Prostate gland (tissue), 2 donors: Measurements from ENCODE around the gene AGBL4. TPM values are rescaled to one million over a fixed set of nuclear protein-coding genes. Genes with fewer than 3 reads are reported as not detected.

Source experiments
- DNase-seq: peaks from one replicate; pipeline ENCODE4 v3.0.0-alpha.2; 2019; ENCODE audit warnings: low spot score
- H3K27ac ChIP-seq, 2 donors: fragments of 200-600 bp; sonication (generic); 2 replicates each; pipeline ENCODE4 v1.5.1; 2017 to 2019
- H3K27me3 ChIP-seq: fragments of 200-600 bp; sonication (generic); replicated peaks from 2 replicates; pipeline ENCODE4 v1.5.1; 2019; ENCODE audit not compliant: insufficient read depth
- H3K36me3 ChIP-seq, 2 donors: fragments of 200-600 bp; sonication (generic); 1 replicate in 1 of 2; 2 replicates in 1 of 2; pipeline versions ENCODE4 v1.5.1 to v1.8.1; 2017 to 2019
- H3K4me1 ChIP-seq: fragments of 200-600 bp; sonication (generic); replicated peaks from 2 replicates; pipeline ENCODE4 v1.5.1; 2019
- H3K4me3 ChIP-seq, 2 donors: fragments of 200-600 bp; sonication (generic); 2 replicates each; pipeline ENCODE4 v1.5.1; 2017 to 2019
- H3K9me3 ChIP-seq: fragments of 200-600 bp; sonication (generic); 2 replicates; pipeline ENCODE4 v1.5.1; 2017
- POLR2A ChIP-seq: fragments of 450-650 bp; IDR thresholded peaks from one replicate; pipeline ENCODE4 v1.6.1; 2016; ENCODE audit warnings: antibody characterized with exemption, mild to moderate bottlenecking
- POLR2AphosphoS5 ChIP-seq: sonication (generic); formaldehyde crosslinking; IDR thresholded peaks from one replicate; pipeline ENCODE4 v1.6.1; 2017; ENCODE audit warnings: antibody characterized with exemption
- WGBS: methylation state at CpG from one replicate; pipeline ENCODE4 v1.1.5; 2018; 5-methylcytosine and 5-hydroxymethylcytosine counted together
- intact Hi-C: fragments of 100-400 bp; cut with DNase I; formaldehyde crosslinking; loops from one replicate; pipeline ENCODE4 v1.14.2; 2022
- total RNA-seq, 2 donors: library from RNA; depleted of rRNA; stranded (reverse); fragments of >200 nt; gene quantifications; one replicate each; pipeline ENCODE4 v1.1.0, GENCODE V29; 2016
- TF ChIP-seq, protein P1 (sequence below), 4 experiments: fragments of 200-600 bp in 2 of 4; fragments of 450-650 bp in 2 of 4; sonication (generic) in 2 of 4; IDR thresholded peaks; 1 replicate in 3 of 4; 2 replicates in 1 of 4; pipeline ENCODE4 v1.5.1; 2016 to 2019; ENCODE audit warnings: antibody characterized with exemption in 4 of 4, mild to moderate bottlenecking in 2 of 4, moderate library complexity in 2 of 4

The AGBL4 gene
- total RNA-seq, 2 donors from 2014 or later = 0.82 to 2.7 TPM

DNA sequence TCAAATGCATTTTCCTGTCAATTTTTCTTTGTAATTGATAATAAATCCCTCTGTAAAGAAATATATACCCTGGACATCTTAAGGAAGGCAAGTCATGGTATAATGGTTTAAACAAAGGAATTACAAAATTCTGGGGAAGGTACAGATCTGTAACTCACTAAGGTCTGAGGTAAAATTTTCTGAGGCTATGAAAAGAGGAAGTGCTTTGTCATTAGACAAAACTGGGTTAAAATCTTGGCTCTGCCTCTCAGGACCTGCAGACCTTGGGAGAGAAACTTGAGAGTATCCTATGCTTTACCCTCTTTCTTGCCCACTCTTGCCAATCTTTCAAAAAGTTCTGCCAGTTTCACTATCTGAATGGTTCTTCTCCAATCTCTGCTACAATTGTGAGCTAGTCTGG is 1220.3 kb downstream of the AGBL4 start:
- no peaks in the 10 kb centered on the region for H3K27me3 ChIP-seq
- no peaks in the 10 kb centered on the region for H3K4me1 ChIP-seq
- intact Hi-C loops = no loop called here
- TF ChIP-seq POLR2AphosphoS5 (no peak), POLR2A (no peak)
- TF ChIP-seq, protein P1, sequence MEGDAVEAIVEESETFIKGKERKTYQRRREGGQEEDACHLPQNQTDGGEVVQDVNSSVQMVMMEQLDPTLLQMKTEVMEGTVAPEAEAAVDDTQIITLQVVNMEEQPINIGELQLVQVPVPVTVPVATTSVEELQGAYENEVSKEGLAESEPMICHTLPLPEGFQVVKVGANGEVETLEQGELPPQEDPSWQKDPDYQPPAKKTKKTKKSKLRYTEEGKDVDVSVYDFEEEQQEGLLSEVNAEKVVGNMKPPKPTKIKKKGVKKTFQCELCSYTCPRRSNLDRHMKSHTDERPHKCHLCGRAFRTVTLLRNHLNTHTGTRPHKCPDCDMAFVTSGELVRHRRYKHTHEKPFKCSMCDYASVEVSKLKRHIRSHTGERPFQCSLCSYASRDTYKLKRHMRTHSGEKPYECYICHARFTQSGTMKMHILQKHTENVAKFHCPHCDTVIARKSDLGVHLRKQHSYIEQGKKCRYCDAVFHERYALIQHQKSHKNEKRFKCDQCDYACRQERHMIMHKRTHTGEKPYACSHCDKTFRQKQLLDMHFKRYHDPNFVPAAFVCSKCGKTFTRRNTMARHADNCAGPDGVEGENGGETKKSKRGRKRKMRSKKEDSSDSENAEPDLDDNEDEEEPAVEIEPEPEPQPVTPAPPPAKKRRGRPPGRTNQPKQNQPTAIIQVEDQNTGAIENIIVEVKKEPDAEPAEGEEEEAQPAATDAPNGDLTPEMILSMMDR (IDR thresholded peaks at IDR 0.05) = no peak
- H3K27ac ChIP-seq = no peak overlapping the region
- no peak for DNase-seq
- no peak overlapping the region for H3K4me3 ChIP-seq
- H3K9me3 ChIP-seq = no peaks in the 10 kb centered on the region
- H3K36me3 ChIP-seq = no peaks in the 10 kb centered on the region

DNA sequence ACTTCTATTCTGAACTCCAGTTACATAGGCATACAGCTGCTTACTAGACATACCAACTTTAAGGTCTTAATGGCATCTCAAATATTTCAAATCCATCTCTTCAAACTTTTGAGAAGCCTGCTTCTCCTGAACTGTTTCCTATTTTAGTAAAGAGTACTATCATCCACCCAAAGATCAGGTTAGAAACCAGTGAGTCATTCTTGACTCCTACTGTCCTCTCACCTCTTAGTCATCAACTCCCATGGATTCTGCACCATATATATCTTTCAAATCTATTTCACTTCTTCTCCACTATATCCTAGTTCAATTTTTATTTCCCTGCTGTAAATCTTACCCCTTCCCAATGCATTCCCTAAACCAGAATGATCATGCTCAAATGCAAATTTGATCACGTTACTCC is 1228.9 kb downstream of the AGBL4 start:
- no peak for DNase-seq
- H3K27me3 ChIP-seq = no peaks in the 10 kb centered on the region
- no peaks in the 10 kb centered on the region for H3K36me3 ChIP-seq
- no peak overlapping the region for H3K4me3 ChIP-seq
- H3K27ac ChIP-seq = no peak overlapping the region
- intact Hi-C loops = no loop called here
- no peaks in the 10 kb centered on the region for H3K4me1 ChIP-seq
- no peaks in the 10 kb centered on the region for H3K9me3 ChIP-seq
- 0% methylated on average over 1 of the region's 1 CpG for WGBS
- TF ChIP-seq POLR2A (no peak), POLR2AphosphoS5 (no peak)
- TF ChIP-seq, protein P1 (IDR thresholded peaks at IDR 0.05) = no peak

DNA sequence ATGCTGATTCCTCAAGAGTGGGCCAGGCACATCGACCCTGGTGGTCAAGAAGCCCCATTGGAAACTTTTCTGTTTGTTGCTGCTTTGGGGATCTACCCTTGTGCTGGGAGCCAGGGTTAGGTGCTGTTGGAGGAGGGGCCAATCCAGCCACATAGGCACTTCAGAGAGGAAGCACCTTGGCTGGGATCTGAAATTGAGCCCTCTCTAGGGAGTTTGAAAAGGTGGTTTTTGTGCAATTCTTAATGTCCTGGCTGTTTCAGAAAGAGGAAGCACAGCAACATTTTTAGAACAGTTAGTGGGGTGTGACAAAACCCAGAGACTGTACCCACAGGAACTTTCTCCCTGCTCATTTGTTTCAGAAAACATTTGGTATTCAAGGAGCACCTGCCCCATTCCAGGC is 1229.9 kb downstream of the AGBL4 start:
- Histone ChIP-seq H3K27me3 (no peaks in the 10 kb centered on the region), H3K4me1 (no peaks in the 10 kb centered on the region), H3K27ac (no peak overlapping the region), H3K9me3 (no peaks in the 10 kb centered on the region), H3K36me3 (no peaks in the 10 kb centered on the region), H3K4me3 (no peak overlapping the region)
- DNase-seq = no peak
- TF ChIP-seq POLR2A (no peak), POLR2AphosphoS5 (no peak)
- TF ChIP-seq, protein P1 (IDR thresholded peaks at IDR 0.05) = no peak
- WGBS = 73% methylated on average over 1 of the region's 1 CpG
- intact Hi-C loops = no loop called here

DNA sequence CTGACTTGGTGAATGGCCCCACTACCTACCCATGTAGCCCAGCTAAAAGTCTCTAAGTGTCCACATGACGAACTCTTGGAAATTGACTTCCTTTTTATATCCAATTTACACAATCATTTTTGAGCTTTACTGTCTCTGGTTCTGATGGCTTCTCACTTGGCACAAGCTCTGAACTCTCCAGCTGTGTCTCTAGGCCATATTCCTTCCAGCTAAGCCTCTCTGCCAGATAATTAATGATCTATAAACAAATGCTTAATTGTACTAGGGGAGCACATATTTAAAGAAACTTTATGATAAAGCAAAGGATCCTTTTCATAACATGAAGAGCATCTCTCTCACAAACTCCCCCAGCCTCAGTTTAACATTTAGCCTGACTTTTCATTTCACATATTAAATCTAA is 1230.8 kb downstream of the AGBL4 start:
- H3K27ac ChIP-seq = no peak overlapping the region
- TF ChIP-seq POLR2A (no peak), POLR2AphosphoS5 (no peak)
- TF ChIP-seq, protein P1 (IDR thresholded peaks at IDR 0.05) = no peak
- no peaks in the 10 kb centered on the region for H3K4me1 ChIP-seq
- H3K27me3 ChIP-seq = no peaks in the 10 kb centered on the region
- DNase-seq = no peak
- H3K9me3 ChIP-seq = no peaks in the 10 kb centered on the region
- H3K4me3 ChIP-seq = no peak overlapping the region
- intact Hi-C loops = no loop called here
- no peaks in the 10 kb centered on the region for H3K36me3 ChIP-seq
- WGBS = 41% methylated on average over 1 of the region's 1 CpG

DNA sequence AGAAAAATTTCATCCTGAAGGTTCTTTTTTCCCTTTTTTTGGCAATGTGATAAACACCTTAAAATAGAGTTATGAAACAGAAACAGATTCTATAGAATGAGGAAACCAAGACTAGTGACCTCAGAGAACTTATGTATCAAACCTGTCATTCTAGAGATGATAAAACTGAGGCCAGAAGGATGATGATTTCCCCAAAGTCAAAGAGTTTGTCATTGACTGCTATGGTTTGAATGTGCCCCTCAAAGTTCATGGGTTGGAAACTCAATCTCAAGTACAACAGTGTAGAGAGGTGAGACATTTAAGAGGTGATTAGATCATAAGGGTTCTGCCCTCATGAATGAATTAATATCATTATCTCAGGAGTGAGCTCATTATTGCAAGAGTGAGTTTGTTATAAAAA is 1233.4 kb downstream of the AGBL4 start:
- no peaks in the 10 kb centered on the region for H3K9me3 ChIP-seq

More for the DNA sequence above, 1233.4 kb downstream of the AGBL4 start:
- intact Hi-C loops = no loop called here
- Histone ChIP-seq H3K4me1 (no peaks in the 10 kb centered on the region), H3K36me3 (no peaks in the 10 kb centered on the region), H3K27ac (no peak overlapping the region), H3K27me3 (no peaks in the 10 kb centered on the region), H3K4me3 (no peak overlapping the region)
- TF ChIP-seq POLR2AphosphoS5 (no peak), POLR2A (no peak)
- TF ChIP-seq, protein P1 (IDR thresholded peaks at IDR 0.05) = no peak
- DNase-seq = no peak
